Measurements from ENCODE around the gene SDSL.

Gene SDSL

GRCh38 chr12:113373969-113374368 lies 48.2 kb upstream of the SDSL start (continued):
- TF ChIP-seq, protein P1, sequence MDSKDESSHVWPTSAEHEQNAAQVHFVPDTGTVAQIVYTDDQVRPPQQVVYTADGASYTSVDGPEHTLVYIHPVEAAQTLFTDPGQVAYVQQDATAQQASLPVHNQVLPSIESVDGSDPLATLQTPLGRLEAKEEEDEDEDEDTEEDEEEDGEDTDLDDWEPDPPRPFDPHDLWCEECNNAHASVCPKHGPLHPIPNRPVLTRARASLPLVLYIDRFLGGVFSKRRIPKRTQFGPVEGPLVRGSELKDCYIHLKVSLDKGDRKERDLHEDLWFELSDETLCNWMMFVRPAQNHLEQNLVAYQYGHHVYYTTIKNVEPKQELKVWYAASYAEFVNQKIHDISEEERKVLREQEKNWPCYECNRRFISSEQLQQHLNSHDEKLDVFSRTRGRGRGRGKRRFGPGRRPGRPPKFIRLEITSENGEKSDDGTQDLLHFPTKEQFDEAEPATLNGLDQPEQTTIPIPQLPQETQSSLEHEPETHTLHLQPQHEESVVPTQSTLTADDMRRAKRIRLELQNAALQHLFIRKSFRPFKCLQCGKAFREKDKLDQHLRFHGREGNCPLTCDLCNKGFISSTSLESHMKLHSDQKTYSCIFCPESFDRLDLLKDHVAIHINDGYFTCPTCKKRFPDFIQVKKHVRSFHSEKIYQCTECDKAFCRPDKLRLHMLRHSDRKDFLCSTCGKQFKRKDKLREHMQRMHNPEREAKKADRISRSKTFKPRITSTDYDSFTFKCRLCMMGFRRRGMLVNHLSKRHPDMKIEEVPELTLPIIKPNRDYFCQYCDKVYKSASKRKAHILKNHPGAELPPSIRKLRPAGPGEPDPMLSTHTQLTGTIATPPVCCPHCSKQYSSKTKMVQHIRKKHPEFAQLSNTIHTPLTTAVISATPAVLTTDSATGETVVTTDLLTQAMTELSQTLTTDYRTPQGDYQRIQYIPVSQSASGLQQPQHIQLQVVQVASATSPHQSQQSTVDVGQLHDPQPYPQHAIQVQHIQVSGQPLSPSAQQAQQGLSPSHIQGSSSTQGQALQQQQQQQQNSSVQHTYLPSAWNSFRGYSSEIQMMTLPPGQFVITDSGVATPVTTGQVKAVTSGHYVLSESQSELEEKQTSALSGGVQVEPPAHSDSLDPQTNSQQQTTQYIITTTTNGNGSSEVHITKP (tag by site-specific recombination; IDR thresholded peaks at IDR 0.05): no peak
- TF ChIP-seq ZNF596 (tag by site-specific recombination; IDR thresholded peaks at IDR 0.05): no peak

- no peaks in the 10 kb centered on the region for H3K4me1 ChIP-seq (ENCODE audit: control insufficient read depth, insufficient read depth, low read length)
- no peak overlapping the region for H3K27ac ChIP-seq (ENCODE audit: extremely low read depth, low read depth, low read length)
- H3K9me3 ChIP-seq (ENCODE audit: control insufficient read depth, insufficient read depth, low read depth, low read length): no peaks in the 10 kb centered on the region
- CTCF ChIA-PET: interaction anchor here (0.5 to 3.7 kb wide), 2 partner anchors 50 to 377 kb away, joined by 3 to 12 read pairs; no protein-coding TSS in a partner anchor
- peaks cover 8 to 45% of the 10 kb centered on the region in 2 experiments; a peak in 2 of 3 replicates for H3K36me3 ChIP-seq (ENCODE audit: control insufficient read depth in 2 of 2, insufficient read depth in 1 of 2, low read length in 2 of 2)
- H3K4me3 ChIP-seq (ENCODE audit: low read depth, low read length): no peak overlapping the region
- POLR2A ChIA-PET: no interaction called here
- TF ChIP-seq ZNF843 (tag by site-specific recombination; IDR thresholded peaks at IDR 0.05) (no peak), ZNF132 (tag by site-specific recombination; IDR thresholded peaks at IDR 0.05; ENCODE audit: borderline replicate concordance) (no peak), ZNF121 (tag by site-specific recombination; IDR thresholded peaks at IDR 0.05) (peak; percentile 91), ZFHX2 (tag by site-specific recombination; conservative IDR thresholded peaks at IDR 0.05) (peak; percentile 45), ZNF548 (tag by site-specific recombination; IDR thresholded peaks at IDR 0.05) (no peak), EGR2 (tag by site-specific recombination; IDR thresholded peaks at IDR 0.05; ENCODE audit: low read depth) (peak; percentile 68)
Observed at GRCh38 chr12:113374823-113375428, 47.3 kb upstream of the SDSL start.

DNA sequence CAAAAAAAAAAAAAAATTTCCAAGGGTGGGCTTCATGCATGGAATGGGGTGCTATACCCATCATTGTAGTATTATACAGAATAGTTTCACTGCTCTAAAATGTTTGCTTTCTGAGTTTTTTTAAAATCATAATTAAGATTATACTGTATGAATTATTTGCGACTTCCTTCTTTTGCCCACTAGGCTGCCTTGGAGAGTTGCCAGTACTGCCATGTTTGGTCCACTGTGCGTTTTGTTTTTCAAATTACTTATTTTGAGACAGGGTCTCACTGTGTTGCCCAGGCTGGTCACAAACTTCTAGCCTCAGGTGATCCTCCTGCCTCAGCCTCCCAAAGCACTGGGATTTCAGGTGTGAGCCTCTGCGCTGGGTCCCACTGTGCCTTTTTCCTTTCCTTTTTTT lies 43.9 kb upstream of the SDSL start:
- Histone ChIP-seq H3K36me3 (ENCODE audit: control insufficient read depth in 2 of 2, insufficient read depth in 1 of 2, low read length in 2 of 2) (peaks cover 8 to 36% of the 10 kb centered on the region in 2 experiments; a peak in 2 of 3 replicates), H3K9me3 (ENCODE audit: control insufficient read depth, insufficient read depth, low read depth, low read length) (no peaks in the 10 kb centered on the region), H3K4me3 (ENCODE audit: low read depth, low read length) (no peak overlapping the region), H3K27ac (ENCODE audit: extremely low read depth, low read depth, low read length) (no peak overlapping the region), H3K4me1 (ENCODE audit: control insufficient read depth, insufficient read depth, low read length) (no peaks in the 10 kb centered on the region)
- CTCF ChIA-PET: interaction anchor here (0.7 to 3.7 kb wide), 3 partner anchors 47 to 156 kb away, joined by 3 to 12 read pairs (median 4); no protein-coding TSS in a partner anchor
- TF ChIP-seq ZNF16 (tag by site-specific recombination; IDR thresholded peaks at IDR 0.05; ENCODE audit: low read depth): no peak
- peak; percentile 50; the same call in 1 of the 2 replicates for TF ChIP-seq ZNF121 (tag by site-specific recombination; IDR thresholded peaks at IDR 0.05)
- no peak for TF ChIP-seq ZSCAN30 (tag by site-specific recombination; IDR thresholded peaks at IDR 0.05)
- no peak for TF ChIP-seq ZNF658 (tag by site-specific recombination; IDR thresholded peaks at IDR 0.05)
- no peak for TF ChIP-seq ZBTB8A (tag by site-specific recombination; IDR thresholded peaks at IDR 0.05)
- POLR2A ChIA-PET: no interaction called here

DNA sequence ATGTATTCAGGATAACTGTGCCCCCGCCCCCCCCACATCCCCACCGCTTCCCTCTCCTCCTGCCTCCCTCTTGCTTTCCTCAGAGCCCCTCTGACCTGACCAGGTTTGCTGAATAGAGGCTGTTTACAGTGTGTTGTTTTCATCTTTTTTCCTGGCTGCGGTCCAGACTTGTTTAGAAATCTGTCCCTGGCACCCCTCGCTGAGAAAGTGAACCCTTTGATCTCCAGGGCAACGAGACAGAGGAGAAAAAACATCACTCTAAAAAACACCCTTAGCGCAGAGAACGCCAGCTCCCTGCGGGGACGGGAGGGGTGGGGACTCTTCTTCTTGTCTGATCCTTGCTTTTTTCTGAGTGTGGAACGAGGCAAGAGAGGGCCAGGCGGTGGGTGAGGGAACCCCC lies 41.0 kb upstream of the SDSL start:
- no peaks in the 10 kb centered on the region for H3K4me1 ChIP-seq (ENCODE audit: control insufficient read depth, insufficient read depth, low read length)
- peaks cover 3 to 35% of the 10 kb centered on the region in 2 experiments; a peak in 2 of 3 replicates for H3K36me3 ChIP-seq (ENCODE audit: control insufficient read depth in 2 of 2, insufficient read depth in 1 of 2, low read length in 2 of 2)
- no peaks in the 10 kb centered on the region for H3K9me3 ChIP-seq (ENCODE audit: control insufficient read depth, insufficient read depth, low read depth, low read length)
- H3K27ac ChIP-seq (ENCODE audit: extremely low read depth, low read depth, low read length): no peak overlapping the region
- ChIA-PET CTCF (interaction anchor here (0.6 to 0.9 kb wide), 2 partner anchors 44 to 87 kb away, joined by 3 read pairs; no protein-coding TSS in a partner anchor), POLR2A (no interaction called here)
- H3K4me3 ChIP-seq (ENCODE audit: low read depth, low read length): no peak overlapping the region
- TF ChIP-seq ZNF626 (tag by site-specific recombination; IDR thresholded peaks at IDR 0.05): no peak
- TF ChIP-seq ZNF16 (tag by site-specific recombination; IDR thresholded peaks at IDR 0.05; ENCODE audit: low read depth): no peak
- no peak for TF ChIP-seq ZNF26 (tag by site-specific recombination; IDR thresholded peaks at IDR 0.05)
- no peak for TF ChIP-seq ZNF530 (tag by site-specific recombination; IDR thresholded peaks at IDR 0.05; ENCODE audit: low read depth)
- no peak for TF ChIP-seq MYNN (tag by site-specific recombination; IDR thresholded peaks at IDR 0.05; ENCODE audit: borderline replicate concordance)
- TF ChIP-seq ZNF202 (tag by site-specific recombination; IDR thresholded peaks at IDR 0.05; ENCODE audit: borderline replicate concordance): no peak
- TF ChIP-seq, protein P2, sequence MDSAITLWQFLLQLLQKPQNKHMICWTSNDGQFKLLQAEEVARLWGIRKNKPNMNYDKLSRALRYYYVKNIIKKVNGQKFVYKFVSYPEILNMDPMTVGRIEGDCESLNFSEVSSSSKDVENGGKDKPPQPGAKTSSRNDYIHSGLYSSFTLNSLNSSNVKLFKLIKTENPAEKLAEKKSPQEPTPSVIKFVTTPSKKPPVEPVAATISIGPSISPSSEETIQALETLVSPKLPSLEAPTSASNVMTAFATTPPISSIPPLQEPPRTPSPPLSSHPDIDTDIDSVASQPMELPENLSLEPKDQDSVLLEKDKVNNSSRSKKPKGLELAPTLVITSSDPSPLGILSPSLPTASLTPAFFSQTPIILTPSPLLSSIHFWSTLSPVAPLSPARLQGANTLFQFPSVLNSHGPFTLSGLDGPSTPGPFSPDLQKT (IDR thresholded peaks at IDR 0.05; ENCODE audit: borderline replicate concordance, low read depth, low read length): no peak
- TF ChIP-seq, protein P3, sequence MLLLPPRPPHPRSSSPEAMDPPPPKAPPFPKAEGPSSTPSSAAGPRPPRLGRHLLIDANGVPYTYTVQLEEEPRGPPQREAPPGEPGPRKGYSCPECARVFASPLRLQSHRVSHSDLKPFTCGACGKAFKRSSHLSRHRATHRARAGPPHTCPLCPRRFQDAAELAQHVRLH (tag by site-specific recombination; IDR thresholded peaks at IDR 0.05): no peak
- no peak for TF ChIP-seq ZNF677 (tag by site-specific recombination; IDR thresholded peaks at IDR 0.05)
- TF ChIP-seq SALL2 (tag by site-specific recombination; IDR thresholded peaks at IDR 0.05; ENCODE audit: borderline replicate concordance): no peak
- no peak for TF ChIP-seq KLF10 (tag by site-specific recombination; IDR thresholded peaks at IDR 0.05)

All from HEK293 (cell line).